Measurements from ENCODE around the gene IQGAP3. TPM values are rescaled to one million over a fixed set of nuclear protein-coding genes. Genes with fewer than 3 reads are reported as not detected.

IQGAP3 gene
- total RNA-seq, 2 donors from 2014 or later = 13.6 to 57.9 TPM

GRCh38 chr1:156485984-156486383, 86.4 kb downstream of the IQGAP3 start:
- DNase-seq = no peak
- no peak for TF ChIP-seq CTCF (IDR thresholded peaks at IDR 0.05)
- no peaks in the 10 kb centered on the region for H3K27me3 ChIP-seq
- intact Hi-C loops (cut with DNase I) = no loop called here
- no peak overlapping the region for H3K4me3 ChIP-seq
- peaks cover 5% of the 10 kb centered on the region for H3K36me3 ChIP-seq
- H3K9me3 ChIP-seq = no peaks in the 10 kb centered on the region
- H3K27ac ChIP-seq = no peak overlapping the region
- peaks cover 20% of the 10 kb centered on the region for H3K4me1 ChIP-seq
- H3K9ac ChIP-seq (ENCODE audit: low read depth in 2 of 2, low read length in 2 of 2) = no peak overlapping the region

GRCh38 chr1:156484480-156485058, 87.8 kb downstream of the IQGAP3 start:
- no peak overlapping the region for H3K4me3 ChIP-seq
- no peak overlapping the region for H3K9ac ChIP-seq (ENCODE audit: low read depth in 2 of 2, low read length in 2 of 2)
- H3K27me3 ChIP-seq = no peaks in the 10 kb centered on the region
- no peak overlapping the region for H3K27ac ChIP-seq
- H3K4me1 ChIP-seq = peaks cover 8% of the 10 kb centered on the region
- TF ChIP-seq CTCF (IDR thresholded peaks at IDR 0.05) = no peak
- no peaks in the 10 kb centered on the region for H3K9me3 ChIP-seq
- intact Hi-C loops (cut with DNase I) = no loop called here
- H3K36me3 ChIP-seq = peaks cover 16% of the 10 kb centered on the region
- DNase-seq = no peak

- Histone ChIP-seq H3K27ac (no peak overlapping the region), H3K4me3 (no peak overlapping the region), H3K36me3 (peaks cover 21% of the 10 kb centered on the region), H3K9ac (ENCODE audit: low read depth in 2 of 2, low read length in 2 of 2) (no peak overlapping the region), H3K4me1 (no peaks in the 10 kb centered on the region), H3K9me3 (no peaks in the 10 kb centered on the region), H3K27me3 (no peaks in the 10 kb centered on the region)
- DNase-seq = no peak
- intact Hi-C loops (cut with DNase I) = no loop called here
- TF ChIP-seq CTCF (IDR thresholded peaks at IDR 0.05) = no peak
Observed at GRCh38 chr1:156483397-156483796, 89.0 kb downstream of the IQGAP3 start.

GRCh38 chr1:156482276-156482675, 90.1 kb downstream of the IQGAP3 start:
- H3K36me3 ChIP-seq = peaks cover 27% of the 10 kb centered on the region
- no peaks in the 10 kb centered on the region for H3K9me3 ChIP-seq
- H3K4me3 ChIP-seq = no peak overlapping the region
- H3K27ac ChIP-seq = no peak overlapping the region
- no peaks in the 10 kb centered on the region for H3K4me1 ChIP-seq
- DNase-seq = no peak
- no peak for TF ChIP-seq CTCF (IDR thresholded peaks at IDR 0.05)
- H3K9ac ChIP-seq (ENCODE audit: low read depth in 2 of 2, low read length in 2 of 2) = no peak overlapping the region
- H3K27me3 ChIP-seq = no peaks in the 10 kb centered on the region
- intact Hi-C loops (cut with DNase I) = no loop called here

GRCh38 chr1:156481527-156481926, 90.8 kb downstream of the IQGAP3 start:
- Histone ChIP-seq H3K27me3 (no peaks in the 10 kb centered on the region), H3K27ac (no peak overlapping the region), H3K4me1 (no peaks in the 10 kb centered on the region), H3K36me3 (peaks cover 27% of the 10 kb centered on the region), H3K9ac (ENCODE audit: low read depth in 2 of 2, low read length in 2 of 2) (no peak overlapping the region), H3K9me3 (no peaks in the 10 kb centered on the region), H3K4me3 (no peak overlapping the region)
- TF ChIP-seq CTCF (IDR thresholded peaks at IDR 0.05) = no peak
- intact Hi-C loops (cut with DNase I) = no loop called here
- DNase-seq = no peak
